ENCODE results near the gene GPR12. TPM values are rescaled to one million over a fixed set of nuclear protein-coding genes. Genes with fewer than 3 reads are reported as not detected.

Gene GPR12
- total RNA-seq, 3 donors from 2014 or later: 0.32 to 1.2 (median 0.33) TPM

DNA sequence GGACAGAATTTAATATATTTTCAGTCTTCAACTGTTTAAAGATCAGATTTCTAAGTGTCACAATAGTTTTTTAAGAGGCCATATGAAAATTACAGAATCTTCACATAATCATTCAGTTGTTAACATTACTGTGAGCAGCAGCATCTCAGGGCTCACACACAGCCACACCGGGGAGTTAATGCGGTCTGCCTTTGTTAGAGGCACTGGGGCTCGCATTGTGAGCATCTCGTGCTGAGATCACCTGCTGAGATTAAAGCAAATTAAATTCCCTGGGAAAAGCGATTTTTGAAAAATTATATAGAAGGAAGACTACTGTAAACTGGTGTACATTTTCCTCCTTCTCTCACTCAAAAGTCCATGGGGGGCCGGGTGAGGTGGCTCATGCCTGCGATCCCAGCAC, 16.6 kb downstream of the GPR12 start:
- H3K27me3 ChIP-seq: peaks cover 0 to 35% of the 10 kb centered on the region in 2 donors
- DNase-seq (ENCODE audit: low spot score in 2 of 2): no peak
- H3K4me1 ChIP-seq: no peaks in the 10 kb centered on the region
- intact Hi-C loops (cut with DNase I; ENCODE audit: low total_unique reads): no loop called here
- peaks cover 0 to 7% of the 10 kb centered on the region in 2 donors for H3K9me3 ChIP-seq
- TF ChIP-seq CTCF (IDR thresholded peaks at IDR 0.05) (no peak), POLR2A (IDR thresholded peaks at IDR 0.05) (no peak), POLR2AphosphoS5 (IDR thresholded peaks at IDR 0.05) (no peak)
- H3K36me3 ChIP-seq: no peaks in the 10 kb centered on the region
- H3K4me3 ChIP-seq: no peak overlapping the region
- no peak overlapping the region for H3K27ac ChIP-seq

- H3K4me3 ChIP-seq: no peak overlapping the region
- TF ChIP-seq CTCF (IDR thresholded peaks at IDR 0.05): no peak
- TF ChIP-seq POLR2A (IDR thresholded peaks at IDR 0.05): no peak
- no peak overlapping the region for H3K27ac ChIP-seq
- peaks cover 4 to 17% of the 10 kb centered on the region in 2 donors for H3K9me3 ChIP-seq
- no peaks in the 10 kb centered on the region for H3K36me3 ChIP-seq
- intact Hi-C loops (cut with DNase I; ENCODE audit: low total_unique reads): no loop called here
- no peaks in the 10 kb centered on the region for H3K4me1 ChIP-seq
- peaks cover 0 to 35% of the 10 kb centered on the region in 2 donors for H3K27me3 ChIP-seq
- no peak for DNase-seq (ENCODE audit: low spot score in 2 of 2)
Observed at GRCh38 chr13:26742691-26743358, 17.8 kb downstream of the GPR12 start.

DNA sequence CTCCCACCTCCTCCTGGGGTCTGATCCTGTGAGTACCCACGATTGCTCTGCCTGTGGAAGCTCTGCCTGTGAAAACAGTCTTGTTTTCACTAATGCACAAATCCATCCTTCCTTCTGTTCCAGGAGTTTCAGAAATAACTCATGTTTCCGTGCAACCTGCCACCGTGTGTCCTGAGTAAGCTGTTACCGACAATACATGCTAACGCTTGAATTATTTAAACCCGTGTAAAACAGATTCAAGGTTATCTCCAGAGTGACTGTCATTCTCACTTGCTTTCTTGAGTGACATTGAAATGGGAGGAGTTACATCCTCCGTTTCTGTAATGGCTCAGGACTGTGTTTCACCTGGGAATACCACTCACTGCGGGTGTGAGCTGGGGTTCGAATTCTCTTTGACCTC, 24.9 kb downstream of the GPR12 start:
- peaks cover 4 to 25% of the 10 kb centered on the region in 2 donors for H3K9me3 ChIP-seq
- H3K27ac ChIP-seq: no peak overlapping the region
- peaks cover 0 to 8% of the 10 kb centered on the region in 2 donors for H3K27me3 ChIP-seq
- DNase-seq (ENCODE audit: low spot score in 2 of 2): no peak
- no peaks in the 10 kb centered on the region for H3K36me3 ChIP-seq
- TF ChIP-seq POLR2AphosphoS5 (IDR thresholded peaks at IDR 0.05): no peak
- no peak for TF ChIP-seq CTCF (IDR thresholded peaks at IDR 0.05)
- no peak for TF ChIP-seq POLR2A (IDR thresholded peaks at IDR 0.05)
- no peaks in the 10 kb centered on the region for H3K4me1 ChIP-seq
- H3K4me3 ChIP-seq: no peak overlapping the region
- intact Hi-C loops (cut with DNase I; ENCODE audit: low total_unique reads): no loop called here

- no peaks in the 10 kb centered on the region for H3K9me3 ChIP-seq
Observed at GRCh38 chr13:26727633-26728032, 33.0 kb downstream of the GPR12 start.

More at GRCh38 chr13:26727633-26728032, 33.0 kb downstream of the GPR12 start:
- no peaks in the 10 kb centered on the region for H3K27me3 ChIP-seq
- DNase-seq (ENCODE audit: low spot score in 2 of 2): no peak
- no peak overlapping the region for H3K4me3 ChIP-seq
- no peaks in the 10 kb centered on the region for H3K36me3 ChIP-seq
- TF ChIP-seq POLR2A (IDR thresholded peaks at IDR 0.05) (no peak), POLR2AphosphoS5 (IDR thresholded peaks at IDR 0.05) (no peak), CTCF (IDR thresholded peaks at IDR 0.05) (no peak)
- intact Hi-C loops (cut with DNase I; ENCODE audit: low total_unique reads): no loop called here
- H3K27ac ChIP-seq: no peak overlapping the region
- no peaks in the 10 kb centered on the region for H3K4me1 ChIP-seq

Measured in breast epithelium (tissue), 4 donors.